ENCODE data around the gene EPC2.

GRCh38 chr2:148812306-148812705, 167.8 kb downstream of the EPC2 start:
- no peak for TF ChIP-seq CTCF (IDR thresholded peaks at IDR 0.05)
- TF ChIP-seq EZH2 (IDR thresholded peaks at IDR 0.05) = no peak
